Peyer's patch (tissue), 4 donors: ENCODE measurements around the gene OIT3.

ENCODE experiments used
- CTCF ChIP-seq, 6 experiments: fragments of 450-650 bp in 4 of 6; fragments of 200-600 bp in 2 of 6; sonication (generic) in 1 of 6; IDR thresholded peaks; one replicate each; pipeline ENCODE4 v1.5.1; 2017 to 2019; ENCODE audit warnings: antibody characterized with exemption in 6 of 6, mild to moderate bottlenecking in 3 of 6, moderate library complexity in 1 of 6
- POLR2A ChIP-seq, 2 donors: fragments of 450-650 bp; IDR thresholded peaks; one replicate each; pipeline ENCODE4 v1.5.1; 2017; ENCODE audit warnings: antibody characterized with exemption in 2 of 2, mild to moderate bottlenecking in 2 of 2, moderate library complexity in 2 of 2

GRCh38 chr10:72928798-72929197 lies 35.3 kb downstream of the OIT3 start:
- TF ChIP-seq CTCF (IDR thresholded peaks at IDR 0.05) (no peak), POLR2A (IDR thresholded peaks at IDR 0.05) (no peak)
